HepG2 (cell line): ENCODE results near the gene RRBP1. TPM values are rescaled to one million over a fixed set of nuclear protein-coding genes. Genes with fewer than 3 reads are reported as not detected.

Source experiments
- KLF11 ChIP-seq: IDR thresholded peaks from 2 replicates; pipeline ENCODE4 v1.6.1; 2016; ENCODE audit warnings: missing compliant biosample characterization
- RAD21 ChIP-seq: fragments of 450-650 bp; formaldehyde crosslinking; IDR thresholded peaks from 2 replicates; pipeline ENCODE4 v1.5.0; 2020; ENCODE audit warnings: mild to moderate bottlenecking
- SETDB1 ChIP-seq: sonication (generic); formaldehyde crosslinking; IDR thresholded peaks from 2 replicates; pipeline ENCODE4 v1.5.1; 2020; ENCODE audit warnings: missing genetic modification reagents, mild to moderate bottlenecking, borderline replicate concordance
- TBX2 ChIP-seq: sonication (generic); formaldehyde crosslinking; IDR thresholded peaks from 2 replicates; pipeline ENCODE4 v1.5.0; 2020; ENCODE audit warnings: missing genetic modification reagents, mild to moderate bottlenecking, borderline replicate concordance
- ZBTB1 ChIP-seq: sonication (generic); formaldehyde crosslinking; IDR thresholded peaks from 2 replicates; pipeline ENCODE4 v1.4.0; 2020; ENCODE audit warnings: missing genetic modification reagents, borderline replicate concordance
- ZNF124 ChIP-seq: sonication (generic); formaldehyde crosslinking; IDR thresholded peaks from 2 replicates; pipeline ENCODE4 v1.4.0; 2020; ENCODE audit warnings: missing genetic modification reagents
- ZNF296 ChIP-seq: sonication (generic); formaldehyde crosslinking; conservative IDR thresholded peaks from 2 replicates; pipeline ENCODE4 v1.5.0; 2020; ENCODE audit warnings: mild to moderate bottlenecking, missing genetic modification reagents
- ZNF367 ChIP-seq: sonication (generic); formaldehyde crosslinking; IDR thresholded peaks from 2 replicates; pipeline ENCODE4 v1.4.0; 2020; ENCODE audit warnings: missing genetic modification reagents, borderline replicate concordance
- polyA plus RNA-seq, 8 experiments: library from polyadenylated mRNA; depleted of rRNA in 3 of 8; stranded (reverse) in 7 of 8; unstranded in 1 of 8; fragments of >200 nt; fragmentation: Illumina TruSeq in 4 of 8; extraction: Trizol in 4 of 8; gene quantifications; 2 replicates each; pipeline versions ENCODE4 v1.2.1 to v1.2.3, GENCODE V29; 2011 to 2016; ENCODE audit warnings: low read depth in 4 of 8, missing spikeins in 1 of 8, mixed read lengths in 1 of 8; ENCODE audit not compliant: insufficient read depth in 1 of 8
- total RNA-seq, 5 experiments: library from RNA; depleted of rRNA; stranded (reverse); fragments of >200 nt; fragmentation: Illumina TruSeq; extraction: Trizol; gene quantifications; 2 replicates each; pipeline ENCODE4 v1.2.3, GENCODE V29; 2016; ENCODE audit warnings: low read depth in 1 of 5
- TF ChIP-seq, protein P1 (sequence below): sonication (generic); formaldehyde crosslinking; IDR thresholded peaks from 2 replicates; pipeline ENCODE4 v1.4.0; 2020; ENCODE audit warnings: missing genetic modification reagents, borderline replicate concordance
- TF ChIP-seq, protein P2 (sequence below): sonication (generic); formaldehyde crosslinking; IDR thresholded peaks from 2 replicates; pipeline ENCODE4 v1.5.1; 2020; ENCODE audit warnings: mild to moderate bottlenecking, missing genetic modification reagents, borderline replicate concordance
- TF ChIP-seq, protein P3 (sequence below): sonication (generic); formaldehyde crosslinking; IDR thresholded peaks from one replicate; pipeline ENCODE4 v1.5.1; 2020; ENCODE audit warnings: mild to moderate bottlenecking, missing genetic modification reagents; ENCODE audit errors: not compliant biosample characterization
- TF ChIP-seq, protein P4 (sequence below): sonication (generic); formaldehyde crosslinking; IDR thresholded peaks from 2 replicates; pipeline ENCODE4 v1.4.0; 2020; ENCODE audit warnings: missing genetic modification reagents
- TF ChIP-seq, protein P5 (sequence below): fragments of 450-650 bp; IDR thresholded peaks from 2 replicates; pipeline ENCODE4 v1.6.1; 2016

The RRBP1 gene
- total and polyA plus RNA-seq, 2 of the 13 experiments (the other 11 are each of a cell fraction or from before 2014, with no cell fraction given): 150 to 222 TPM

DNA sequence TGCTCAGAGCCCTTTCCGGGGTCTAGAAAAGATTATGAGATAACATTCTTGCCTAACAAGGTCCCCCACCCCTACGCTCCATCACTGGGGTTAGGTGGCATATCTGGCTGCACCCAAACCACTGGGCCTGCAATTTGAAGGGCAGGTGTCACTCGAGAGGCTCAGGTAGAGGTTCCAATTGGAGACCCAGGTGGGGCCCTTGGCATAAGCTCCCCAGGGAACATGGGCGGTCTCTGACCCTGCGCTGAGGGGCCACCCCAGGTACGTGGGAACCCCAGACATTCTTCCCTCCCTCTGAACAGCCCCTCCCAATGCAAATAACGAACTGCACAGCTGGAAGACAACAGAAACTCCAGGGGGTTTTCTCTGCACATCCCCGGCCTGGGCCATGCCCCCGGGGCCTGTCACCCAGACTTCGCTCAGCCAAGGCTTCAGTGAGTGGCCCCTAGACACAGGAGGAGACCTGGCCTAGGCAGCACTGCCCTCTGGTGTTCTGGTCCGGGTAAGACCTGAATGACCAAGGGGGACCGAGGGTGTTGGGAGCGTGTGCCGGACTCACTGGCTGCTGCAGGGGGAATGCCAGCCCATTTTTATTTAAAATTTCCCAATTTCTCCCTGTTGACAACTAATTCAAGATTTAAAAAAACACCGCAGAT lies 64.7 kb downstream of the RRBP1 start (continued):
- TF ChIP-seq, protein P1, sequence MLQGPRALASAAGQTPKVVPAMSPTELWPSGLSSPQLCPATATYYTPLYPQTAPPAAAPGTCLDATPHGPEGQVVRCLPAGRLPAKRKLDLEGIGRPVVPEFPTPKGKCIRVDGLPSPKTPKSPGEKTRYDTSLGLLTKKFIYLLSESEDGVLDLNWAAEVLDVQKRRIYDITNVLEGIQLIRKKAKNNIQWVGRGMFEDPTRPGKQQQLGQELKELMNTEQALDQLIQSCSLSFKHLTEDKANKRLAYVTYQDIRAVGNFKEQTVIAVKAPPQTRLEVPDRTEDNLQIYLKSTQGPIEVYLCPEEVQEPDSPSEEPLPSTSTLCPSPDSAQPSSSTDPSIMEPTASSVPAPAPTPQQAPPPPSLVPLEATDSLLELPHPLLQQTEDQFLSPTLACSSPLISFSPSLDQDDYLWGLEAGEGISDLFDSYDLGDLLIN (CRISPR knock-in tag): no peak
- TF ChIP-seq ZNF296 (CRISPR knock-in tag): no peak
- no peak for TF ChIP-seq SETDB1
- TF ChIP-seq KLF11 (CRISPR knock-in tag): no peak
- no peak for TF ChIP-seq ZBTB1 (CRISPR knock-in tag)
- no peak for TF ChIP-seq ZNF367 (CRISPR knock-in tag)
- TF ChIP-seq TBX2 (CRISPR knock-in tag): no peak
- TF ChIP-seq ZNF124 (CRISPR knock-in tag): no peak
- TF ChIP-seq, protein P2, sequence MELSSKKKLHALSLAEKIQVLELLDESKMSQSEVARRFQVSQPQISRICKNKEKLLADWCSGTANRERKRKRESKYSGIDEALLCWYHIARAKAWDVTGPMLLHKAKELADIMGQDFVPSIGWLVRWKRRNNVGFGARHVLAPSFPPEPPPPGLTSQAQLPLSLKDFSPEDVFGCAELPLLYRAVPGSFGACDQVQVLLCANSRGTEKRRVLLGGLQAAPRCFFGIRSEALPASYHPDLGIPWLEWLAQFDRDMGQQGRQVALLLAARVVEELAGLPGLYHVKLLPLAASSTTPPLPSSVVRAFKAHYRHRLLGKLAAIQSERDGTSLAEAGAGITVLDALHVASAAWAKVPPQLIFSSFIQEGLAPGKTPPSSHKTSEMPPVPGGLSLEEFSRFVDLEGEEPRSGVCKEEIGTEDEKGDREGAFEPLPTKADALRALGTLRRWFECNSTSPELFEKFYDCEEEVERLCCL (CRISPR knock-in tag): no peak
- TF ChIP-seq, protein P3, sequence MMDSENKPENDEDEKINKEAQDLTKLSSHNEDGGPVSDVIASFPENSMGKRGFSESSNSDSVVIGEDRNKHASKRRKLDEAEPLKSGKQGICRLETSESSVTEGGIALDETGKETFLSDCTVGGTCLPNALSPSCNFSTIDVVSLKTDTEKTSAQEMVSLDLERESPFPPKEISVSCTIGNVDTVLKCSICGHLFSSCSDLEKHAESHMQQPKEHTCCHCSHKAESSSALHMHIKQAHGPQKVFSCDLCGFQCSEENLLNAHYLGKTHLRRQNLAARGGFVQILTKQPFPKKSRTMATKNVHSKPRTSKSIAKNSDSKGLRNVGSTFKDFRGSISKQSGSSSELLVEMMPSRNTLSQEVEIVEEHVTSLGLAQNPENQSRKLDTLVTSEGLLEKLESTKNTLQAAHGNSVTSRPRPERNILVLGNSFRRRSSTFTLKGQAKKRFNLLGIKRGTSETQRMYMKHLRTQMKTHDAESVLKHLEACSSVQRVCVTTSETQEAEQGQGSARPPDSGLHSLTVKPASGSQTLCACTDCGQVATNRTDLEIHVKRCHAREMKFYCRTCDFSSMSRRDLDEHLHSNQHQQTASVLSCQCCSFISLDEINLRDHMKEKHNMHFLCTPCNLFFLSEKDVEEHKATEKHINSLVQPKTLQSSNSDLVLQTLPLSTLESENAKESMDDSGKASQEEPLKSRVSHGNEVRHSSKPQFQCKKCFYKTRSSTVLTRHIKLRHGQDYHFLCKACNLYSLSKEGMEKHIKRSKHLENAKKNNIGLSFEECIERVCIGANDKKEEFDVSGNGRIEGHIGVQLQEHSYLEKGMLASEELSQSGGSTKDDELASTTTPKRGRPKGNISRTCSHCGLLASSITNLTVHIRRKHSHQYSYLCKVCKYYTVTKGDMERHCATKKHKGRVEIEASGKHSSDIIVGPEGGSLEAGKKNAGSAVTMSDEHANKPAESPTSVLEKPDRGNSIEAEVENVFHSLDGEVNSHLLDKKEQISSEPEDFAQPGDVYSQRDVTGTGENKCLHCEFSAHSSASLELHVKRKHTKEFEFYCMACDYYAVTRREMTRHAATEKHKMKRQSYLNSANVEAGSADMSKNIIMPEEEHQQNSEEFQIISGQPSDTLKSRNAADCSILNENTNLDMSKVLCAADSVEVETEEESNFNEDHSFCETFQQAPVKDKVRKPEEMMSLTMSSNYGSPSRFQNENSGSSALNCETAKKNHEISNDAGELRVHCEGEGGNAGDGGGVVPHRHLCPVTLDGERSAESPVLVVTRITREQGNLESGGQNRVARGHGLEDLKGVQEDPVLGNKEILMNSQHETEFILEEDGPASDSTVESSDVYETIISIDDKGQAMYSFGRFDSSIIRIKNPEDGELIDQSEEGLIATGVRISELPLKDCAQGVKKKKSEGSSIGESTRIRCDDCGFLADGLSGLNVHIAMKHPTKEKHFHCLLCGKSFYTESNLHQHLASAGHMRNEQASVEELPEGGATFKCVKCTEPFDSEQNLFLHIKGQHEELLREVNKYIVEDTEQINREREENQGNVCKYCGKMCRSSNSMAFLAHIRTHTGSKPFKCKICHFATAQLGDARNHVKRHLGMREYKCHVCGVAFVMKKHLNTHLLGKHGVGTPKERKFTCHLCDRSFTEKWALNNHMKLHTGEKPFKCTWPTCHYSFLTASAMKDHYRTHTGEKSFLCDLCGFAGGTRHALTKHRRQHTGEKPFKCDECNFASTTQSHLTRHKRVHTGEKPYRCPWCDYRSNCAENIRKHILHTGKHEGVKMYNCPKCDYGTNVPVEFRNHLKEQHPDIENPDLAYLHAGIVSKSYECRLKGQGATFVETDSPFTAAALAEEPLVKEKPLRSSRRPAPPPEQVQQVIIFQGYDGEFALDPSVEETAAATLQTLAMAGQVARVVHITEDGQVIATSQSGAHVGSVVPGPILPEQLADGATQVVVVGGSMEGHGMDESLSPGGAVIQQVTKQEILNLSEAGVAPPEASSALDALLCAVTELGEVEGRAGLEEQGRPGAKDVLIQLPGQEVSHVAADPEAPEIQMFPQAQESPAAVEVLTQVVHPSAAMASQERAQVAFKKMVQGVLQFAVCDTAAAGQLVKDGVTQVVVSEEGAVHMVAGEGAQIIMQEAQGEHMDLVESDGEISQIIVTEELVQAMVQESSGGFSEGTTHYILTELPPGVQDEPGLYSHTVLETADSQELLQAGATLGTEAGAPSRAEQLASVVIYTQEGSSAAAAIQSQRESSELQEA (CRISPR knock-in tag): no peak
- TF ChIP-seq, protein P4, sequence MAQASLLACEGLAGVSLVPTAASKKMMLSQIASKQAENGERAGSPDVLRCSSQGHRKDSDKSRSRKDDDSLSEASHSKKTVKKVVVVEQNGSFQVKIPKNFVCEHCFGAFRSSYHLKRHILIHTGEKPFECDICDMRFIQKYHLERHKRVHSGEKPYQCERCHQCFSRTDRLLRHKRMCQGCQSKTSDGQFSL (CRISPR knock-in tag): peak; percentile 39; the same call in 1 of the 2 replicates
- TF ChIP-seq RAD21 (CRISPR knock-in tag): peak; percentile 77
- TF ChIP-seq, protein P5, sequence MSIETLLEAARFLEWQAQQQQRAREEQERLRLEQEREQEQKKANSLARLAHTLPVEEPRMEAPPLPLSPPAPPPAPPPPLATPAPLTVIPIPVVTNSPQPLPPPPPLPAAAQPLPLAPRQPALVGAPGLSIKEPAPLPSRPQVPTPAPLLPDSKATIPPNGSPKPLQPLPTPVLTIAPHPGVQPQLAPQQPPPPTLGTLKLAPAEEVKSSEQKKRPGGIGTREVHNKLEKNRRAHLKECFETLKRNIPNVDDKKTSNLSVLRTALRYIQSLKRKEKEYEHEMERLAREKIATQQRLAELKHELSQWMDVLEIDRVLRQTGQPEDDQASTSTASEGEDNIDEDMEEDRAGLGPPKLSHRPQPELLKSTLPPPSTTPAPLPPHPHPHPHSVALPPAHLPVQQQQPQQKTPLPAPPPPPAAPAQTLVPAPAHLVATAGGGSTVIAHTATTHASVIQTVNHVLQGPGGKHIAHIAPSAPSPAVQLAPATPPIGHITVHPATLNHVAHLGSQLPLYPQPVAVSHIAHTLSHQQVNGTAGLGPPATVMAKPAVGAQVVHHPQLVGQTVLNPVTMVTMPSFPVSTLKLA: no peak
